GM19397 (cell line): ENCODE data around the gene SELENOW.
"Not testable (repeated sequence)": the region's sequence is repeated elsewhere in the genome, so short reads cannot be mapped to it uniquely, and the experiment has no call there.

Experiments
- ATAC-seq: cut with Tn5 transposase; IDR thresholded peaks from one replicate; pipeline ENCODE4 v1.9.1; 2021; ENCODE audit warnings: mild to moderate bottlenecking, moderate library complexity; ENCODE audit not compliant: unreplicated experiment

The SELENOW gene

DNA sequence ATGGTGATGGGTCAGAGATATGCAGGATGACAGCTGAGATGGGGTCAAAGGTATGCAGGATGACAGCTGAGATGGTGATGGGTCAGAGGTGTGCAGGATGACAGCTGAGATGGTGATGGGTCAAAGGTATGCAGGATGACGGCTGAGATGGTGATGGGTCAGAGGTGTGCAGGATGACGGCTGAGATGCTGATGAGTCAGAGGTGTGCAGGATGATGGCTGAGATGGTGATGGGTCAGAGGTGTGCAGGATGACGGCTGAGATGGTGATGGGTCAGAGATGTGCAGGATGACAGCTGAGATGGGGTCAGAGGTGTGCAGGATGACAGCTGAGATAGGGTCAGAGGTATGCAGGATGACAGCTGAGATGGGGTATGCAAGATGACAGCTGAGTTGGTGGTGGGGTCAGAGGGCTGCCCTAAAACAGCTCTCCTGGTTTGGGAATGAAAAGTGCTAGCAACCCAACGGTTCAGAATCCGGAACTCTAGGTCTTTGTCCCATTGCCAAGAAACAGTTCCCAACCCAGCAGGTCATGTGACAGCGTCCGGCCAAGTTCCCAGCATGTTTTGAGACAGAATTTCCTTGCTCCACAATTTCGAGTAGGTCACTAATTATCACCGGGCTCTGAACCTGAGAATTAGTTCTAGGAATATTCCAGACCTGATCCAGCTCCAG lies 3.2 kb downstream of the SELENOW start:
- ATAC-seq = no peak

DNA sequence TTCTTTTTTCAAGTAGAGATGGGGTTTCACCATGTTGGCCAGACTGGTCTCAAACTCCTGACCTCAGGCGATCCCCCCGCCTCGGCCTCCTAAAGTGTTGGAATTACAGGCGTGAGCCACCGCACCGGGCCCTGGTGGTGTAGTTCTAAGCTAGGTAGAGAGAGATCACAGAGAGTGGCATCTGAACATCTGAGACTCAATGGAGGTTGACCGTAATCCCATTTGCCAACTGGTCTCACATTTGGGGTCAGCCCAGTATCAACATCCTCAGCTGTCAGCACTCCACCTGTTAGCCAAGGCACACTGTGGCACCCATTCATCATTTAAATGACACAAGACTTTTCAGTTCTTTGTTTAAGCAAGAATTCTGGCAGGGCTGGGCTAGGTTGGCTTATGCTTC lies 8.1 kb downstream of the SELENOW start:
- ATAC-seq = no peak

DNA sequence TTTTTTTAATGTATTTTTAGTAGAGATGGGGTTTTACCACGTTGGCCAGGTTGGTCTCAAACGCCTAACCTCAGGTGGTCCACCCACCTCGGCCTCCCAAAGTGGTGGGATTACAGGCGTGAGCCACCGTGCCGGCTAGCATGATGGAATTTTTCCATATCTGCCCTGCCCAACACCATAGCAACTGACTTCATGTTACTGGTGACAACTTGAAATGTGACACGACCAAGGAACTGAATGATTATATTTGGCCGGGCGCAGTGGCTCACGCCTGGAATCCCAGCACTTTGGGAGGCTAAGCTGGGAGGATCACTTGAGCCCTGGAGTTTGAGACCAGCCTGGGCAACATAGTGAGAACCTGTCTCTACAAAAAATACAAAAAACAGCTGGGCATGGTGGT lies 8.8 kb downstream of the SELENOW start:
- not testable (repeated sequence) for ATAC-seq

DNA sequence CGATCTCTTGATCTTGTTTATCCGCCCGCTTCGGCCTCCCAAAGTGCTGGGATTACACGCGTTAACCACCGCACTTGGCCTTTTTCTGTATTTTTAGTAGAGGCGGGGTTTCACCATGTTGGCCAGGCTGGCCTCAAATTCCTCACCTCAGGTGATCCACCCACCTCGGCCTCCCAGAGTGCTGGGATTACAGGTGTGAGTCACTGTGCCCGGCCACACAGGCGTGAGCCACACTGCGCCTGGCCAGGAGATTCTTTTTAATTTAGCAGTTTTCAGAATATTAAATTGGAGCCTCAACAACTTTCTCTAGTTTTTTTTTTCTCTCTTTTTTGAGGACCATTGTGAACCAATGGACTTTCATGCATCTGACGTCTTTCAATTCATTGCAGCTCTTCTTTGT lies 11.3 kb downstream of the SELENOW start:
- not testable (repeated sequence) for ATAC-seq

DNA sequence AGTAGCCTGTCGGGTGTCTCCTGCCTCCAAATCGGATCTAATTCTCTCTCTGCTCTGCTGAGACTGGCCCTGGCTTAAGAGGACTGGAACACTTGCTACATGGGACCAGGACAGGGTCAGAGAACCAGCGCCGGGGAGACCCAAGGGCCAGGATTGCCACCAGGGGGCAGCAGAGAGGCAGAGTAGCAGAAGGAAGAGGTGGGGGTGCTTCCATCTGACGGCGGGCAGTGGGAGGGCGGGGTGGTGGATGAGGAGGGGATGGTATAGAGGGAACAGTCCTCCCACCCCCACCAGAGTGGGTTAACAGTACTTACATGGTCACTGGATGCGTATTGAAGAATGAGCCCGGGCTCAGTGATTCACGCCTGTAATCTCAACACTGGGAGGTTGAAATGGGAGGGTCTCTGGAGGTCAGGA lies 11.9 kb downstream of the SELENOW start:
- no peak for ATAC-seq

DNA sequence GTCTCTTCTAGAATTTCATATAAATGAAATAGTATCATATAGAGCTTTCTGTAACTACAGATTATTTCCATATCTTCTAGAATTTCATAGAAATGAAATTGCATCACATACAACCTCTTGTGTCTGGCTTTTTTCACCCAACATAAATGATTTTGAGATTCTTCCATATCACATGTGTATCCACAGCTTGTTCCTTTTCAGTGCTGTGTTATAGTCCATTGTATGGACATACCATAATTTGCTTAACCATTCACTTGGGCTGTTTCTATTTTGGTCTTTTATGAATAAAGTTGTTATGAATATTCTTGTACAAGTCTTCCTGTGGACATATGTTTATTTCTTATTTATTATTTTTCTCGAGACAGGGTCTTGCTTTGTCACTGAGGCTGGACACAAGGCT lies 14.1 kb downstream of the SELENOW start:
- ATAC-seq = no peak

DNA sequence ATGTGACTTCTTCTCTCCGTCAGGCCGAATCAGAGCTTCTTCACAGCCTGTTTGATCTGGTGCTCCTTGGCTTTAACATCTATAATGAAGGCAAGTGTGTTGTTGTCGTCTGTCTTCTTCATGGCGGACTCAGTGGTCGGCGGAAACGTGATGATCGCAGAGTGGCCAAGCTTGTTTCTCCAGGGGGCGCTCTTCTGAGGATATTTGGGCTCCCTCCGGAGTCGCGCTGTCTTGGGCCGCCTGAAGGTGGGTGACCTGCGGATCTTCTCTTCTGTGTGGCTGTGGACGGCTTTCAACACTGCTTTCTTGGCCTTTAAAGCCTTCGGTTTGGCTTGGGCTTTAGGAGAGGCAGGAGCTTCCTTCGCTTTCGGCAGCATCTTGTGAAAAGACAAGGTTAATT lies 16.0 kb downstream of the SELENOW start:
- no peak for ATAC-seq

DNA sequence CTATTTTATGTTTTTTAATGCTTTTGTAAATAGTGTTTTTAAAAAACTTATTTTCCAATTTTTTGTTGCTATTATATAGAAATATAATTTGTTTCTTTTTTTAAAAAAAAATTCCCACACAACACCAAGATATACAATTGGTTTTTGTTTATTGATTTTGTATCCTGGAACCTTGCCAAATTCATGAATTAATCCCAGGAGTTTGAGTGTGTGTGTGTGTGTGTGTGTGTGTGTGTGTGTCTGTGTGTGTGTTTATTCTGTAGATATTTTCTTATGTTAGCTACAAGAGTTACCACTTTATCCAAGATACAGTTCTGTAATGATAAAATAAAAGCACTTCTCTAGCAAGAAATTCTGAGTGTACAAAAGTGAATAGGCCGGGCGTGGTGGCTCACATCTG lies 18.3 kb downstream of the SELENOW start:
- no peak for ATAC-seq

DNA sequence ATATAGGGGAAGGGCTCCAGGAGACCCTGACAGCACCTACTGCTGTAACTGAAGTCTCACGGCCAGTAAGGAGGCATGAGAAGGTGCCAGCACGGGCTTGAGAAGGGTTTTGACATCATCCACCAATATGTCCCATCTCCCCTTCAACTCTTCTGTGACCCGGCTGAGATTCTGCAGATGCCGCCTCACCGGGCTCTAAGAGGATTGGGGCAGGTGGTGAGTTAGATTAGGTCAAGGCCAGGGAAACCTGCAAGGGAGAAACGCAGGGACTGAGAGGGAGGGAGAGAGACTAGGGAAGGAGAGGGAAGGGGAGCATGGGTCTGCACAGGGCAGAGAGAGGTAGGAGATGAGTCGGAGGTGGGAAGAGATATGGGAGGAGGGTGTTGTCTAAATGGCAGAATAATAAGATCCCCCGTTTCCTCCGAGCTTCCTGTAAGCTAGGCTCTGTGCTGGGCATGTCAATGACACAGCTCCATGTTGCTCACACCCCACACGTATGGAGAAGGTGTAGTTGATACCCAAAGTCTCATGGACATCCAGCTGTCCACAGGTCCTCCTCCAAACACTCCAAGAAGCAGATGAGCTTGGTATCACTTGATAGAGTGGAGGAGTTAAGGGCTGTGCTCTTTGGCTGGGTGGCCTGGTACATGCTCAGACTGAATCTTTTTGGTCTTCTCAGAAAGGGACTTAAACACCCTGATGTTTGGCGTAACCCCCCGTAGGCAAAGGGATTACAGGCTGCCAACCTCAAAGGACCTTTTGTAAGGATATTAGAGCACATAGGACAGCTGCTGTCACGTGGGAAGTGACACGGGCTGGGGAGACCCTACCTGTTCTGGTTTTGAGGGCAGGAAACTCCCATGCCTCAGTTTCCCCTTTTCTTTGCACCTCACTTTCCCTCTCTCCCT lies 19.7 kb downstream of the SELENOW start:
- ATAC-seq = no peak

DNA sequence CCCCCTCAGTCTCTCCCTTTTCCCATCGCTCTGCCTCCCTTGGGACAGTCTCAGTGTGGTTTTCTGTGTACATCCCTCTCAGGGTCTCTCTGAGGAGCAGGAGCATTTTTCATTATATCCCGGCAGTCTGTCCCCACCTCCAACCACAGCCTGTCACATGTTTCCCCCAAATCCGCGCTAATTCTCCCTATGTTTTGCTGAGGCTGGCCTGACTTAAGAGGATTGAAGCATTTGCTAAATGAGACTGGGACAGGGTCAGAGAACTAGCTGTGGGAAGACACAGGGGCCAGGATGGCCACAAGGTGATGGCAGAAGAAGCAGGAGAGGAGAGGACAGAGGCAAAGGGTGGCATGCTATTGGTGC lies 20.4 kb downstream of the SELENOW start:
- ATAC-seq = no peak

DNA sequence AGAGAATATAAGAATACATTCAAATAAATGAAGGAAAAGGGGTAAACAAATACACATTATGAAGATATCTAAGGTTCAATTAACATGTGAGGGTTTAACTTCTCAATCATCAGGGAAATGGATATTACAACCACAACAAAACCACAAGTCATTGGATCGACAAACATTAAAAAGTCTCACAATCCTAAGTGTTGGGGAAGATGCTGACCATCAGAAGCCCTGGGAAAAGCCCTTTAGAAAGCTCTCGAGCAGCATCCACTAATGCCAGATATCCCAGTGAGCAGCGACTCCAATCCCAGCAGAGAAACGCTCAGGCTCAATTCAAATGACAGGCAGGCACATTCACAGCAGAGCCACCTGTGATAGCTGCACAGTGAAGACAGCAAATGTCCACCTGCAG lies 22.8 kb downstream of the SELENOW start:
- no peak for ATAC-seq

DNA sequence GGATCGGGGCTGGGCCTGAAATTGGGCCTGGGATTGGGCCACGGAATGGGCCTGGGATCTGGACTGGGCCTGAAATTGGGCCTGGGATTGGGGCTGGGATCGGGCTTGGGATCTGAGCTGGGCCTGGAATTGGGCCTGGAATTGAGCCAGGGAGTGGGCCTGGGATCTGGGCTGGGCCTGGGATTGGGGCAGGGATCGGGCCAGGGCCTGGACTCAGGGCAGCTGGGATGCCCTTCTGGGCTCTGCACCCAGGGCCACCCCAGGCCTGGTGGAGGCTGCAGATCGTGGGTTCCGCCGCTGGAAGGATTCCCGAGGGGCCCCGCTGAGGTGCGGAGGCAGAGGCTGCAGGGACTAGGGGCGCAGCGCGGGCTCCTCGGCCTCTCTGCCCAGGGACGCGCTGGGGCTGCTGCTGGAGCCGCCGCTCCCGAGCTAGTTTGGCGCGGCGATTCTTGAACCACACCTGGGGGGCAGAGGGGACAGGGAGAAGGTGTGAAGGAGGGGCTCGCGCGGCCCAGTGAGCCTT lies 24.1 kb downstream of the SELENOW start:
- ATAC-seq = no peak

DNA sequence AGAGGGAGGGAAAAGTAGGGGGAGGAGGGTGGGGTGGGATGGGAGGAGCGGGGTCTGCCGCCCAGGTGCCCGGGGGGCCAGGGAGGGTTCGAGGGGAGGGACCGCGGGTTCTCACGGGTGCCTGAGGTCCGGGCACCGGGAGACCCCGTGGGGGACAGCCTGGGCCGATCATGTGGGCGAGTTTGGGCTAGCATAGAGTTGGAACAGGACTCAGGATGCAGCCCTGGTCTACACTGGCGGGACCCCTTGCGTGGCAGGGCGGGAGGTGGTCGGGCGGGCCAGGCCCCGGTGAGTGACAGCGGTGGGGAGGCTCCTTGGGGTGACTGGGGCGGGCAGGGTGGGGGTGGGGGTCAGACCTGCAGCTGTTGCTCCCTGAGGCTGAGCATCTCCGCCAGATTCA lies 24.6 kb downstream of the SELENOW start:
- ATAC-seq = not testable (repeated sequence)

DNA sequence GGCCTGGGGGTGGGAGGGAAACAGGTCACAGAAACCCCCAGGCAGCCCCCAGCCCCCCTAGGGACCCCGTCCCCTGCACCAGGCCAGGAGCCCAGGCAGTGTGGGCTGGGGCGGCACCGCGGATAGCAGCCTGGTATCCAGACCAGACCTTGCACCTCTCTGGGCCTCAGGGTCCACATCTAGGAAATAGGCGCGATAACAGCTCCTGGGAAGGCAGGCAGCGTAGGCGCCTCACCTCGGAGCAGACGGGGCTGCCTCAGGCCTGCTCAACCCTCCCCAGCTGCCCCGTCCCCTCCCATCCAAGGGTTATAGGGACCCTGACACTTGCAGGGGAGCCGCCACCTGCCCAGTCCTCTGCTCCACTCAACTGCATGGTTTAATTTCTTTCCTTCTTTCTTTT lies 25.2 kb downstream of the SELENOW start:
- not testable (repeated sequence) for ATAC-seq

DNA sequence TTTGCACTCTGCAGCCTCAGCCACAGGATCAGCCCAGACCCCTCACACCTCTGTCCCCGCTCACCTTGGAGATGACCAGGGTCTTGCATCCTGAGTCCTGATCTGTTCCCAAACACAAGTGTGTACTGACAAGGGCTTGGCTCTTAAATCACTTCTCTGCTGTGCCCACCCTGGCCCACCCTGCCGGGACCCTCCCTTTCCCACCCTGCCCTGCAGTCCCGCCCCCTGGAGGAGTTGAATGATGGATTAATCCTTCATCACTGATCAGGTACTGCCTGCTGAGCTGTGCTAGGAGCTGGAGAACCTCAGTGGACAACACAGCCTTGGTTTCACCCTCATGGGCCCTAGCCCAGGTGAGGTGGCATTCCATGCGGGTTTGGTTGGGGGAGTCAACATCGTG lies 25.9 kb downstream of the SELENOW start, which contains the start of gene TPRX1:
Gene TPRX1, minus strand, starts transcription at position 101 of the 400 bp plus-strand sequence. Its CDS starts 12 bp downstream, at position 89.
- ATAC-seq = not testable (repeated sequence)

DNA sequence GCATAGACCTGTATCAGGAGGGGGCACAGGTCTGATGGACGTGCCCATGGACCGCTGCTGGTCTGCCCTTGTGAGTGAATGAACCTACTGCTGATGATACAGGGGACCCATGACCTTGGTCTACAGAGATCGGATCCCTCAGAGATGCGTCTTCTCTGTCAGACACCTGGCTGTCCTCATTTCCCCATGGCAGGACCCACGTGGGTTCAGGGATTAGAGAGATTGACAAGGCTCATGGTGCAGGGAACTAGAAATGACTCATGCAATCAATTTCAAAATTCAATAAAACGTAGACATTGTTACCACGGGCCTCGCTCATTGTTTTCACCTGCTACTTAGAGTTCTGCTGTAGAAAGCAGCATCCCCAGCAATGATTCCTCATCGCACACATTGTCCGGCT lies 26.8 kb downstream of the SELENOW start:
- no peak for ATAC-seq

DNA sequence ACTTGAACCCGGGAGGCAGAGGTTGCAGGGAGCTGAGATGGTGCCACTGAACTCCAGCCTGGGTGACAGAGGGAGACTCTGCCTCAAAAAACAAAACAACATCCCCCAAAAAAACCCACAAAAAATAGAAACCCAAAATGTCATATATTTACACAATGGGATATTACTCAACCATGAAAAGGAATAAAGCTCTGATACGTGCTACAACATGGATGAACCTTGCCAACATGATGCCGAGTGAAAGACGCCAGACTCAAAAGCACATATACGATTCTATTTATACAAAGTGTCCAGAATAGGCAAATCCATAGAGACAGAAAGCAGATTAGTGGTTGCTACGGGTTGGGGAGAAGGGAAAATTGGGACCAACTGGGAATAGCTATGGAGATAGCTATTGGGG lies 27.9 kb downstream of the SELENOW start:
- ATAC-seq = no peak

DNA sequence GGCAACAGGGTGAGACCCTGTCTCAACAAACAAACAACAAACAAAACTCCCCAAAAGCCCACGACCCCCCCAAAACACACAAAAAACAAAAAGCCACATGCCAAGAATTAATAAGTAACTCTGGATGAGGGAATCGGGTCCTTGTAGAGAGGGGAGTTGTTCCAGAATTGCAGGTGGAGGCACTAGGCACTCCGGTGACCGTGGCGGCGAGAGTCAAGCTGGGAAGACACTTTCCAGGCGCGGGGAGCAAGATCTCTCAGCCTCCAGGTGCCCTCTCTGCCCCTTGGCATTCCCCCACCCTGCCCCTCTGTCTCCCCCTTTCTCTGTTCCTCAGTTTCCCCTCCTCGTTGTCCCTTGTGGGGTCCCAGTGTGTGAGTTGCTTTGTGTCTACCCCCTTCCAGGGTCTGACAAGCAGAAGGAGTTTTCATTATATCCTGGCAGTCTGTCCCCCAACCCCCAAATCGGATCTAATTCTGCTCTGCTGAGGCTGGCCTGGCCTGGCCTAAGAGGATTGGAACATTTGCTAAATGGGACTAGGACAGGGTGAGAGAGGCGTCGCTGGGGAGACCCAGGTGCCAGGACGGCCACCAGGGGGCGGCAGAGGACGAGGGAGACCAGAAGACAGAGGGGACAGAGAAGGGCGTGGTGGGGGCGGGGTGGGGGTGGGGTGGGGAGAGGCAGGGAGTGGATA lies 34.9 kb downstream of the SELENOW start:
- ATAC-seq = no peak

DNA sequence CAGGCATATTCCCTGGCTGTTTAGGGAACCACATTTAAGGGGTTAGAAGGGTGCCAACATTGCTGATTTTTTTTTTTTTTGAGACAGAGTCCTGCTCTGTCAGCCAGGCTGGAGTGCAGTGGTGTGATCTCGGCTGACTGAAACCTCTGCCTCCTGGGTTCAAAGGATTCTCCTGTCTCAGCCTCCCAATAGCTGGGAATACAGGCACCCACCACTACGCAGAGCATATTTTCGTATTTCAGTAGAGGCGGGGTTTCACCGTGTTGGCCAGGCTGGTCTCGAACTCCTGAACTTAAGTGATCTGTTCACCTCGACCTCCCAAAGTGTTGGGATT lies 35.5 kb downstream of the SELENOW start:
- no peak for ATAC-seq

DNA sequence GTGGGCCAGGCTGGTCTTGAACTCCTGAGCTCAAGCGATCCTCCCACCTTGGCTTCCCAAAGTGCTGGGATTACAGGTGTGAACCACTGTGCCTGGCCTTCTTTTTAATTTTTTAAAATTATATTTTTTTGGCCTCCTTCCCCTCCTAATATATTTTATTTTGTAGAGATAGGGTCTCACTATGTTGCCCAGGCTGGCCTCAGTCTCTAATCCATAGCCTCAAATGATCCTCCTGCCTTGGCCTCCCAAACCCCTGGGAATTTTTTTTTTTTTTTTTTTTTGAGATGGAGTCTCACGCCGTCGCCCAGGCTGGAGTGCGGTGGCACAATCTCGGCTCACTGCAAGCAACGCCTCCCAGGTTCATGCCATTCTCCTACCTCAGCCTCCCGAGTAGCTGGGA lies 37.8 kb downstream of the SELENOW start:
- not testable (repeated sequence) for ATAC-seq

DNA sequence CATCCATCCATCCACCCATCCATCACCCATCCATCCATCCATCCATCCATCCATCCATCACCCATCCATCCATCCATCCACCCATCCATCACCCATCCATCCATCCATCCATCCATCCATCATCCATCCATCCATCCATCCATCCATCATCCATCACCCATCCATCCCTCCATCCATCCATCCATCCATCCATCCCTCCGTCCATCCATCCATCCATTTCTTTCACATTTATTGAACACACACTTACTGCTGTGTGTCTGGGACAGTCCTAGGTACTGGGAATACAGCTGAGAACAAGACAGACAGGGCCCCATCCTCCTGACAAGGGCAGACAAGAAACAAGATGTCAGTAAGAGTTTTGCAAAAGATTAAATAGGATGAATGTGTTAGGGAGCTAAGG lies 39.7 kb downstream of the SELENOW start:
- ATAC-seq = not testable (repeated sequence)

DNA sequence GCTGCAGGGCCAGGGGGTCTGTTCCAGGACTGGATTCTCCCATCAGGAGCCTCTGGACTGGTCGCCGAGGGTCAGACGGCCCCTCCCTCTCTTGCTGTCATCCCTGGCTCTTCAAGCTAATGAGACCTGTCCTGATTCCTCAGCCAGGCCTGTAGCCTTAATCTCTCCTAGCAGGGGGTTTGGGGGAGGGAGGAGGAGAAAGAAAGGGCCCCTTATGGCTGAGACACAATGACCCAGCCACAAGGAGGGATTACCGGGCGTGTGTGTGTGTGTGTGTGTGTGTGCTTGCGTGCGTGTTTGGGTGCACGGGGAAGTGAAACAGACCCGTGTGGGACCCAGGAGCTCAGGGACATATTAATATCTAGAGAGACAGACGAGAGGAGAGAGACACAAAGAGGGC lies 41.4 kb downstream of the SELENOW start:
- no peak for ATAC-seq
